HepG2 (cell line): ENCODE data around the gene PUS3.

ENCODE experiments used
- BHLHE40 ChIP-seq: IDR thresholded peaks from 2 replicates; pipeline ENCODE4 v1.6.1; 2011; ENCODE audit warnings: low read length, improper control_type of control experiment
- CCAR2 ChIP-seq: fragments of 200-400 bp; formaldehyde crosslinking; optimal IDR thresholded peaks from 2 replicates; pipeline ENCODE3; 2018; ENCODE audit warnings: low read depth, mild to moderate bottlenecking, low read length, moderate library complexity
- MZF1 ChIP-seq: sonication (generic); formaldehyde crosslinking; IDR thresholded peaks from 2 replicates; pipeline ENCODE4 v1.8.1; 2023; ENCODE audit warnings: mild to moderate bottlenecking, missing genetic modification reagents, borderline replicate concordance
- NR3C1 ChIP-seq: sonication (generic); formaldehyde crosslinking; IDR thresholded peaks from 2 replicates; pipeline ENCODE4 v1.4.0; 2020; ENCODE audit warnings: missing genetic modification reagents
- POLR2A ChIP-seq, 2 experiments: IDR thresholded peaks; 2 replicates each; pipeline ENCODE4 v1.6.1; 2011; ENCODE audit warnings: low read depth in 2 of 2, low read length in 2 of 2, mild to moderate bottlenecking in 1 of 2, moderate library complexity in 1 of 2; ENCODE audit not compliant: insufficient read depth in 1 of 2
- RBFOX2 ChIP-seq: fragments of 200-400 bp; formaldehyde crosslinking; IDR thresholded peaks from 2 replicates; pipeline ENCODE4 v1.6.1; 2017; ENCODE audit warnings: low read depth, mild to moderate bottlenecking, low read length
- TARDBP ChIP-seq: sonication (generic); formaldehyde crosslinking; IDR thresholded peaks from 2 replicates; pipeline ENCODE4 v1.8.0; 2022; ENCODE audit warnings: mild to moderate bottlenecking, missing genetic modification reagents
- TF ChIP-seq, protein P1 (sequence below), 2 experiments: IDR thresholded peaks; 2 replicates each; pipeline ENCODE4 v1.6.1; 2011 to 2012; ENCODE audit warnings: low read length in 2 of 2, borderline replicate concordance in 1 of 2, low read depth in 1 of 2, mild to moderate bottlenecking in 1 of 2, moderate library complexity in 1 of 2
- TF ChIP-seq, protein P2 (sequence below): sonication (generic); formaldehyde crosslinking; IDR thresholded peaks from 2 replicates; pipeline ENCODE4 v1.5.0; 2020; ENCODE audit warnings: mild to moderate bottlenecking, missing genetic modification reagents, moderate library complexity
- TF ChIP-seq, protein P3 (sequence below): sonication (generic); formaldehyde crosslinking; IDR thresholded peaks from 2 replicates; pipeline ENCODE4 v1.5.0; 2020; ENCODE audit warnings: missing genetic modification reagents

DNA sequence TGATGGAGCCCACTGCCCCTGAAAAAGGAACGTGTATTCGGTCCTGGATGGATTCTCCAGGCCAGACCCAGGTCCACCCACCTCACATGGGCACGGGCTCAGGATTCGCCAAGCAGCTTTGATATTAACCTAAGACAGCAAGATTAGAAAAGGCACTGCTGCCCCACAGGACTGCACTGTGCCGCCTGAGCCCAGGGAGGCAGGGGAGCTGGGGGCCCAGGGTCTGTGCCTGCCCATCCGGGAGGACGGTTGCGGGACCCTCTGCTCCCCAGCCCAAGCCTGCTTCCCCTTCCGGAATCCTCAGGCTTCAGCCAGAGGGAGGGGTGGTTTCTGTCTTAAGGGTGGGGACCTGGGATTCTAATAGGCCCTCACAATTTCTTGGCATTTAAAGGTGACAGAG, 29.3 kb upstream of the PUS3 start:
- TF ChIP-seq NR3C1 (CRISPR knock-in tag) = no peak
- no peak for TF ChIP-seq TARDBP (CRISPR knock-in tag)
- TF ChIP-seq RBFOX2 = no peak
- no peak for TF ChIP-seq CCAR2
- TF ChIP-seq, protein P1, sequence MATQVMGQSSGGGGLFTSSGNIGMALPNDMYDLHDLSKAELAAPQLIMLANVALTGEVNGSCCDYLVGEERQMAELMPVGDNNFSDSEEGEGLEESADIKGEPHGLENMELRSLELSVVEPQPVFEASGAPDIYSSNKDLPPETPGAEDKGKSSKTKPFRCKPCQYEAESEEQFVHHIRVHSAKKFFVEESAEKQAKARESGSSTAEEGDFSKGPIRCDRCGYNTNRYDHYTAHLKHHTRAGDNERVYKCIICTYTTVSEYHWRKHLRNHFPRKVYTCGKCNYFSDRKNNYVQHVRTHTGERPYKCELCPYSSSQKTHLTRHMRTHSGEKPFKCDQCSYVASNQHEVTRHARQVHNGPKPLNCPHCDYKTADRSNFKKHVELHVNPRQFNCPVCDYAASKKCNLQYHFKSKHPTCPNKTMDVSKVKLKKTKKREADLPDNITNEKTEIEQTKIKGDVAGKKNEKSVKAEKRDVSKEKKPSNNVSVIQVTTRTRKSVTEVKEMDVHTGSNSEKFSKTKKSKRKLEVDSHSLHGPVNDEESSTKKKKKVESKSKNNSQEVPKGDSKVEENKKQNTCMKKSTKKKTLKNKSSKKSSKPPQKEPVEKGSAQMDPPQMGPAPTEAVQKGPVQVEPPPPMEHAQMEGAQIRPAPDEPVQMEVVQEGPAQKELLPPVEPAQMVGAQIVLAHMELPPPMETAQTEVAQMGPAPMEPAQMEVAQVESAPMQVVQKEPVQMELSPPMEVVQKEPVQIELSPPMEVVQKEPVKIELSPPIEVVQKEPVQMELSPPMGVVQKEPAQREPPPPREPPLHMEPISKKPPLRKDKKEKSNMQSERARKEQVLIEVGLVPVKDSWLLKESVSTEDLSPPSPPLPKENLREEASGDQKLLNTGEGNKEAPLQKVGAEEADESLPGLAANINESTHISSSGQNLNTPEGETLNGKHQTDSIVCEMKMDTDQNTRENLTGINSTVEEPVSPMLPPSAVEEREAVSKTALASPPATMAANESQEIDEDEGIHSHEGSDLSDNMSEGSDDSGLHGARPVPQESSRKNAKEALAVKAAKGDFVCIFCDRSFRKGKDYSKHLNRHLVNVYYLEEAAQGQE (IDR thresholded peaks at IDR 0.05; ENCODE audit: borderline replicate concordance in 1 of 2, low read depth in 1 of 2, low read length in 2 of 2) = no peak
- no peak for TF ChIP-seq POLR2A (IDR thresholded peaks at IDR 0.05; ENCODE audit: insufficient read depth in 1 of 2, low read depth in 2 of 2, low read length in 2 of 2)
- no peak for TF ChIP-seq MZF1 (CRISPR knock-in tag)
- TF ChIP-seq BHLHE40 = no peak
- TF ChIP-seq, protein P2, sequence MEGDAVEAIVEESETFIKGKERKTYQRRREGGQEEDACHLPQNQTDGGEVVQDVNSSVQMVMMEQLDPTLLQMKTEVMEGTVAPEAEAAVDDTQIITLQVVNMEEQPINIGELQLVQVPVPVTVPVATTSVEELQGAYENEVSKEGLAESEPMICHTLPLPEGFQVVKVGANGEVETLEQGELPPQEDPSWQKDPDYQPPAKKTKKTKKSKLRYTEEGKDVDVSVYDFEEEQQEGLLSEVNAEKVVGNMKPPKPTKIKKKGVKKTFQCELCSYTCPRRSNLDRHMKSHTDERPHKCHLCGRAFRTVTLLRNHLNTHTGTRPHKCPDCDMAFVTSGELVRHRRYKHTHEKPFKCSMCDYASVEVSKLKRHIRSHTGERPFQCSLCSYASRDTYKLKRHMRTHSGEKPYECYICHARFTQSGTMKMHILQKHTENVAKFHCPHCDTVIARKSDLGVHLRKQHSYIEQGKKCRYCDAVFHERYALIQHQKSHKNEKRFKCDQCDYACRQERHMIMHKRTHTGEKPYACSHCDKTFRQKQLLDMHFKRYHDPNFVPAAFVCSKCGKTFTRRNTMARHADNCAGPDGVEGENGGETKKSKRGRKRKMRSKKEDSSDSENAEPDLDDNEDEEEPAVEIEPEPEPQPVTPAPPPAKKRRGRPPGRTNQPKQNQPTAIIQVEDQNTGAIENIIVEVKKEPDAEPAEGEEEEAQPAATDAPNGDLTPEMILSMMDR (CRISPR knock-in tag) = no peak
- TF ChIP-seq, protein P3, sequence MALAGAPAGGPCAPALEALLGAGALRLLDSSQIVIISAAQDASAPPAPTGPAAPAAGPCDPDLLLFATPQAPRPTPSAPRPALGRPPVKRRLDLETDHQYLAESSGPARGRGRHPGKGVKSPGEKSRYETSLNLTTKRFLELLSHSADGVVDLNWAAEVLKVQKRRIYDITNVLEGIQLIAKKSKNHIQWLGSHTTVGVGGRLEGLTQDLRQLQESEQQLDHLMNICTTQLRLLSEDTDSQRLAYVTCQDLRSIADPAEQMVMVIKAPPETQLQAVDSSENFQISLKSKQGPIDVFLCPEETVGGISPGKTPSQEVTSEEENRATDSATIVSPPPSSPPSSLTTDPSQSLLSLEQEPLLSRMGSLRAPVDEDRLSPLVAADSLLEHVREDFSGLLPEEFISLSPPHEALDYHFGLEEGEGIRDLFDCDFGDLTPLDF (CRISPR knock-in tag) = no peak
